Nephron (organoid): Measurements from ENCODE around the gene BCDIN3D.

Experiments used
- H3K27ac Mint-ChIP-seq, 3 experiments: 2 replicates each; pipeline ENCODE4 v1.8.0; 2020; ENCODE audit warnings: mixed read lengths in 3 of 3, mild to moderate bottlenecking in 2 of 3, moderate library complexity in 1 of 3
- H3K27me3 Mint-ChIP-seq: 2 replicates; pipeline ENCODE4 v1.8.0; 2021; ENCODE audit warnings: low read depth, mild to moderate bottlenecking, moderate library complexity, mixed read lengths
- H3K36me3 Mint-ChIP-seq: 2 replicates; pipeline ENCODE4 v1.8.0; 2020; ENCODE audit warnings: low read depth, mixed read lengths
- H3K4me1 Mint-ChIP-seq: 2 replicates; pipeline ENCODE4 v1.8.0; 2020; ENCODE audit warnings: mixed read lengths
- H3K4me3 Mint-ChIP-seq, 3 experiments: 2 replicates each; pipeline ENCODE4 v1.8.0; 2020; ENCODE audit warnings: mild to moderate bottlenecking in 3 of 3, mixed read lengths in 3 of 3, moderate library complexity in 2 of 3
- H3K9me3 Mint-ChIP-seq: 2 replicates; pipeline ENCODE4 v1.8.0; 2020; ENCODE audit warnings: mixed read lengths
- TF ChIP-seq, protein P1 (sequence below), 3 experiments: fragments of 200-600 bp; sonication (generic); IDR thresholded peaks; one replicate each; pipeline ENCODE4 v1.5.0; 2021; ENCODE audit warnings: antibody characterized with exemption in 3 of 3; ENCODE audit not compliant: unreplicated experiment in 3 of 3

Gene BCDIN3D

DNA sequence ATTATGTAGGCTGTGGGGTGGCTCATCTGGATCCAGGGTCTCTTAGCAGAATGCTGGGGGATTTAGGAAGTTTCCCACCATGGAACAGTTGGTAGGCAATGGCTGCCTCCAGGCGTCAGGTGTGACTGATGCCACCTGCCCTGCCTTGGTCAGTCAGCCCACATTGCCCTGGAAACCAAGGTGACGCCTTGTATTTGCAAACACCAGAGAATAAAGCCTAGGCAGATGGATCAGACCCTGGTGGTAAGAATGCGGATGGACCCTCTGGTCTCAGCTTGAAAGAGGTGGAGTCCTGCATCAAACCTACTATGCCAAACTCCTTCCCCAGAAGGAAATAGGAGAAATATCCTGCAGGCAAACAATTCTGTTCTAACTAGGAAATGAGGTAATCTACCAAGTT is 52.9 kb downstream of the BCDIN3D start:
- TF ChIP-seq, protein P1, sequence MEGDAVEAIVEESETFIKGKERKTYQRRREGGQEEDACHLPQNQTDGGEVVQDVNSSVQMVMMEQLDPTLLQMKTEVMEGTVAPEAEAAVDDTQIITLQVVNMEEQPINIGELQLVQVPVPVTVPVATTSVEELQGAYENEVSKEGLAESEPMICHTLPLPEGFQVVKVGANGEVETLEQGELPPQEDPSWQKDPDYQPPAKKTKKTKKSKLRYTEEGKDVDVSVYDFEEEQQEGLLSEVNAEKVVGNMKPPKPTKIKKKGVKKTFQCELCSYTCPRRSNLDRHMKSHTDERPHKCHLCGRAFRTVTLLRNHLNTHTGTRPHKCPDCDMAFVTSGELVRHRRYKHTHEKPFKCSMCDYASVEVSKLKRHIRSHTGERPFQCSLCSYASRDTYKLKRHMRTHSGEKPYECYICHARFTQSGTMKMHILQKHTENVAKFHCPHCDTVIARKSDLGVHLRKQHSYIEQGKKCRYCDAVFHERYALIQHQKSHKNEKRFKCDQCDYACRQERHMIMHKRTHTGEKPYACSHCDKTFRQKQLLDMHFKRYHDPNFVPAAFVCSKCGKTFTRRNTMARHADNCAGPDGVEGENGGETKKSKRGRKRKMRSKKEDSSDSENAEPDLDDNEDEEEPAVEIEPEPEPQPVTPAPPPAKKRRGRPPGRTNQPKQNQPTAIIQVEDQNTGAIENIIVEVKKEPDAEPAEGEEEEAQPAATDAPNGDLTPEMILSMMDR (IDR thresholded peaks at IDR 0.05; ENCODE audit: unreplicated experiment in 3 of 3): no peak
- H3K27ac Mint-ChIP-seq: peak overlapping the region; percentile 5 to 63 (median 35)
- peaks cover 9% of the 10 kb centered on the region for H3K4me1 Mint-ChIP-seq
- H3K4me3 Mint-ChIP-seq: no peak overlapping the region
- H3K36me3 Mint-ChIP-seq: peaks cover 20% of the 10 kb centered on the region
- no peaks in the 10 kb centered on the region for H3K9me3 Mint-ChIP-seq
- no peaks in the 10 kb centered on the region for H3K27me3 Mint-ChIP-seq

DNA sequence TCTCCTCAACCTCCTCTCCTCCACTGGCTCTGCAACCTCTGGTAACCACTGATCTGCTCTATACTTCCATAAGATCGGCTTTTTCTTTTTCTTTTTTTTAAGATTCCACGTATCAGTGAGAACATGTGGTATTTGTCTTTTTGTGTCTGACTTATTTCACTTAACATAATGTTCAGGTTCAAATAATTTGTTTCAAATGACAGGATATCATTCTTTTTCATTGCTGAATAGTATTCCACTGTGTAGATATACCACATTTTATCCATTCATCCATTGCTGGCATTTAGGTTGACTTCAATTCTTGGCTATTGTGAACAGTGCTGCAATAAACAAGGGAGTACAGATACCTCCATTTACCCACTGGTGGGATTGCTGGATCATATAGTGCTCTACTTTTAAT is 55.2 kb downstream of the BCDIN3D start:
- Mint-ChIP-seq H3K36me3 (peaks cover 20% of the 10 kb centered on the region), H3K27me3 (peaks cover 3% of the 10 kb centered on the region), H3K9me3 (no peaks in the 10 kb centered on the region), H3K27ac (no peak overlapping the region), H3K4me1 (peaks cover 22% of the 10 kb centered on the region), H3K4me3 (no peak overlapping the region)
- TF ChIP-seq, protein P1 (IDR thresholded peaks at IDR 0.05; ENCODE audit: unreplicated experiment in 3 of 3): no peak
